SU-DHL-6 (cell line): ENCODE measurements around the gene GSTO2.

Source experiments
- H2AFZ ChIP-seq: fragments of 200-600 bp; sonication (generic); 2 replicates; pipeline ENCODE4 v1.6.1; 2014; ENCODE audit warnings: low read depth, mild to moderate bottlenecking, moderate library complexity, mixed read lengths, antibody characterized with exemption, low read length; ENCODE audit not compliant: severe bottlenecking
- H3F3A ChIP-seq: fragments of 200-600 bp; shearing (Covaris generic); 2 replicates; pipeline ENCODE4 v1.6.0; 2016; ENCODE audit warnings: antibody characterized with exemption, mild to moderate bottlenecking; ENCODE audit not compliant: insufficient read depth
- H3K27ac ChIP-seq: fragments of 200-600 bp; sonication (generic); 2 replicates; pipeline ENCODE4 v1.5.1; 2016; ENCODE audit warnings: low read depth, mild to moderate bottlenecking, low read length, moderate library complexity, mixed read lengths
- H3K27me3 ChIP-seq: fragments of 200-600 bp; sonication (generic), shearing (Covaris generic); 2 replicates; pipeline ENCODE4 v1.6.0; 2014; ENCODE audit warnings: mild to moderate bottlenecking, low read length
- H3K36me3 ChIP-seq: fragments of 200-600 bp; sonication (generic); 2 replicates; pipeline ENCODE4 v1.6.1; 2014; ENCODE audit warnings: mild to moderate bottlenecking, low read length, mixed read lengths
- H3K4me2 ChIP-seq: fragments of 300-600, 200-600 bp; shearing (Covaris generic), sonication (generic); 2 replicates; pipeline ENCODE4 v1.6.0; 2014; ENCODE audit warnings: low read length, low read depth, mild to moderate bottlenecking; ENCODE audit not compliant: poor library complexity, severe bottlenecking
- H3K4me3 ChIP-seq: fragments of 200-600 bp; sonication (generic); 2 replicates; pipeline ENCODE4 v1.5.1; 2014; ENCODE audit warnings: antibody characterized with exemption, low read length, mild to moderate bottlenecking, mixed read lengths; ENCODE audit not compliant: insufficient read depth, poor library complexity, severe bottlenecking
- H3K79me2 ChIP-seq: fragments of 200-600 bp; sonication (generic); 2 replicates; pipeline ENCODE4 v1.6.1; 2014; ENCODE audit warnings: mild to moderate bottlenecking, low read length, moderate library complexity; ENCODE audit not compliant: insufficient read depth
- H3K9ac ChIP-seq: fragments of 200-600 bp; sonication (generic); 2 replicates; pipeline ENCODE4 v1.7.0; 2014; ENCODE audit warnings: mild to moderate bottlenecking, low read length
- H3K9me2 ChIP-seq: fragments of 200-600 bp; sonication (generic); replicated peaks from 2 replicates; pipeline ENCODE4 v1.6.1; 2014; ENCODE audit warnings: low read length; ENCODE audit not compliant: insufficient read depth
- H3K9me3 ChIP-seq: fragments of 200-600 bp; sonication (generic); 2 replicates; pipeline ENCODE4 v1.6.1; 2014; ENCODE audit warnings: low read length, mixed read lengths; ENCODE audit not compliant: insufficient read depth
- H4K20me1 ChIP-seq: fragments of 200-600 bp; sonication (generic); 2 replicates; pipeline ENCODE4 v1.6.1; 2014; ENCODE audit warnings: low read depth, mild to moderate bottlenecking, antibody characterized with exemption, low read length, moderate library complexity, mixed read lengths
- EZH2phosphoT487 ChIP-seq: fragments of 200-600 bp; sonication (generic), shearing (Covaris generic); conservative IDR thresholded peaks from 2 replicates; pipeline ENCODE4 v1.6.1; 2018; ENCODE audit warnings: mild to moderate bottlenecking, antibody characterized with exemption, low read length, moderate library complexity, mixed read lengths
- TF ChIP-seq, protein P1 (sequence below): fragments of 200-600 bp; sonication (generic); IDR thresholded peaks from one replicate; pipeline ENCODE4 v1.5.1; 2017; ENCODE audit warnings: antibody characterized with exemption, mild to moderate bottlenecking, low read length, moderate library complexity; ENCODE audit not compliant: insufficient read depth, poor library complexity, severe bottlenecking

GSTO2 gene

DNA sequence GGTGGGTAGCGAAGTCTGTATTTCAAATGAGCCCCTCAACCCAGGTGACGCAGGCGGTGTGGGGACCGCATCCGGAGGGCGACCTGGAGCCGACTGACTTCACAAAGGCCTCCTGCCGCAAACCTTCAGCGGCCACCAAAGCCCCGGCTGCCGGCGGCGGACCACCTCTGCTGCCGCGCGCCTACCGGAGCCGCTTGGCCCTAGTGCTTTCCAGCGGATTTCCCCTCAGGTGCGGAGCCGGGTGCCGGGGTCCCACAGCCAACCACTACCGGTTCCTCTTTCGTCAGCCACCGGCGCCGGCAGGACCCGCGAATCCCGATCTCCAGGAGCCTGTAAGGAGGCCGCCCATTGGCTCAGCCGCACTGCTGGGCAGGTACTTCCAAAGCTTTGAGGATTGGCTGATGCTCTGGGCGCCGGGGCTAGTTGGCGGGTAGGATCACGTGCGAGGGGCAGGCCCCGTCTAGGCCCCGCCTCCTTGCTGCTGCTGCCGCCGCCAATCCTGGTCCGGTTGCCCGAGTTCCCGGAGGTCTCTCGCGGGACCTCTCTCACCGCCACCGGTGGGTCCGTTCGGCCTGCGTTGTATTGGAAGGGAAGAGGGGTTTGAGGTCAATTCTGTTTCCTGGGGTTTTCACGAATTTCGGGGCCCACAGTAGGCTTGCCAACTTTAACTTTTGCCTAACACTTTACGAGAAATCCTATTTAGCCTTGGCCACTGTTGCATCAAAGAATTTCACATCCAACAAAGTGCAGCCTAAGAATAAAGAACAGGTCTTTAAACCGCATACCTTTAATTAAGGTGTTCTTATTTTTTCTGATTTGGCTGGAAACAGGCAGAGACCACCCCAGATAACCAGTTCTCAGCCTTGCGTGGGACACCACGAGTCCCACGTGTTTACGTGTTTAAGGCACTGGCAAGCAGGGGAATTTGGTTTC is at the start of gene GSTO2:
Gene GSTO2 (plus strand): TSS at position 472 of the 933 bp plus-strand sequence. CDS start 5,732 bp downstream, outside the sequence.
- H2AFZ ChIP-seq = peak within 1 kb of the TSS; percentile 97
- no peaks in the 10 kb centered on the region for H3K27me3 ChIP-seq
- H3K36me3 ChIP-seq = no peaks in the 10 kb centered on the region
- no peaks in the 10 kb centered on the region for H3F3A ChIP-seq
- peaks cover 45% of the 10 kb centered on the region for H3K79me2 ChIP-seq
- TF ChIP-seq EZH2phosphoT487 = no peak
- TF ChIP-seq, protein P1, sequence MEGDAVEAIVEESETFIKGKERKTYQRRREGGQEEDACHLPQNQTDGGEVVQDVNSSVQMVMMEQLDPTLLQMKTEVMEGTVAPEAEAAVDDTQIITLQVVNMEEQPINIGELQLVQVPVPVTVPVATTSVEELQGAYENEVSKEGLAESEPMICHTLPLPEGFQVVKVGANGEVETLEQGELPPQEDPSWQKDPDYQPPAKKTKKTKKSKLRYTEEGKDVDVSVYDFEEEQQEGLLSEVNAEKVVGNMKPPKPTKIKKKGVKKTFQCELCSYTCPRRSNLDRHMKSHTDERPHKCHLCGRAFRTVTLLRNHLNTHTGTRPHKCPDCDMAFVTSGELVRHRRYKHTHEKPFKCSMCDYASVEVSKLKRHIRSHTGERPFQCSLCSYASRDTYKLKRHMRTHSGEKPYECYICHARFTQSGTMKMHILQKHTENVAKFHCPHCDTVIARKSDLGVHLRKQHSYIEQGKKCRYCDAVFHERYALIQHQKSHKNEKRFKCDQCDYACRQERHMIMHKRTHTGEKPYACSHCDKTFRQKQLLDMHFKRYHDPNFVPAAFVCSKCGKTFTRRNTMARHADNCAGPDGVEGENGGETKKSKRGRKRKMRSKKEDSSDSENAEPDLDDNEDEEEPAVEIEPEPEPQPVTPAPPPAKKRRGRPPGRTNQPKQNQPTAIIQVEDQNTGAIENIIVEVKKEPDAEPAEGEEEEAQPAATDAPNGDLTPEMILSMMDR = no peak
- peak within 1 kb of the TSS; percentile 99 for H3K4me3 ChIP-seq
- no peaks in the 10 kb centered on the region for H3K9me2 ChIP-seq
- peak within 1 kb of the TSS; percentile 60 for H3K27ac ChIP-seq
- peak within 1 kb of the TSS; percentile 83 for H3K4me2 ChIP-seq
- H3K9me3 ChIP-seq = no peaks in the 10 kb centered on the region
- no peaks in the 10 kb centered on the region for H4K20me1 ChIP-seq
- H3K9ac ChIP-seq = peak within 1 kb of the TSS; percentile 87

DNA sequence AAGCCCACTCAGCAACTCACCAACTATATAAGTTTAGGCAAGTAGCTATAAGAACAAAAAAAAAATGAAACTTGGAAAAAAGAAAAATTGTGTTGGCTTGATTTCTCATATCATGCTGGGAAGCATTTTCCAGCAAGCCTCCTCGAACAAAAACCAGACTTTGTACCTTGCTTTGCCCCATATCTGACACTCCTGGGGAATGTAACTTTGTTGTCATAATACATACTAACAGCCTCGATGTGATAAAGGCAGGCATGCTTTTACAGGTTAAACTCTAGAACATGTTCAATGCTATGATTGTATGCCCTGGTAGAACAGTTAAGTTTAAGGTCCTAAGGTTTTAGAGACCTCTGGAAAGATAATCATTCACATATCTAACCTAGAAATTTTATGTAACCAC is 48.5 kb upstream of the GSTO2 start:
- Histone ChIP-seq H3K79me2 (no peaks in the 10 kb centered on the region), H3K9me2 (no peaks in the 10 kb centered on the region), H3K9ac (no peak overlapping the region), H4K20me1 (no peaks in the 10 kb centered on the region), H3F3A (no peaks in the 10 kb centered on the region), H3K4me3 (no peak overlapping the region), H3K36me3 (no peaks in the 10 kb centered on the region), H3K27me3 (no peaks in the 10 kb centered on the region), H2AFZ (no peak overlapping the region), H3K27ac (no peak overlapping the region), H3K4me2 (no peak overlapping the region), H3K9me3 (no peaks in the 10 kb centered on the region)
- no peak for TF ChIP-seq EZH2phosphoT487
- TF ChIP-seq, protein P1 = no peak

DNA sequence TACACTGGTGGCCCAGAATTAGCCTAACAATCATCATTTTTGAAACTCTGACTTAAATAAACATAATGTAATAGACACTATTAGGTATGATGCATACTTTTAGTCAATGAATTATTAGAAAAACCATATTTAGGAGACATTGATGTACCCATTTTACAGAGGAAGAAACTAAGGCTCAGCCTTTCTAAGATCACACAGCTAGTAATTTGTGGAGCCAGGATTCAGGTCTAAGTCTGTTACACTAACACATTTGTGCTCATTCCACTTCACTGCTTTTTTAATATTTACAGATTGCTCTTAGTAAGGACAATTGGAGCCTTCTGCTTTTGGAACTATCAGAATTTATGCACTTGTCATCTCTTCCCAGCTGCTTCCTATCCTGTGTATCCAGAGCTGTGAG is 45.7 kb upstream of the GSTO2 start:
- Histone ChIP-seq H3K79me2 (no peaks in the 10 kb centered on the region), H3K27me3 (no peaks in the 10 kb centered on the region), H3F3A (no peaks in the 10 kb centered on the region), H3K9me2 (no peaks in the 10 kb centered on the region), H3K27ac (no peak overlapping the region), H3K9me3 (no peaks in the 10 kb centered on the region), H3K36me3 (no peaks in the 10 kb centered on the region), H3K9ac (no peak overlapping the region), H3K4me2 (no peak overlapping the region), H3K4me3 (no peak overlapping the region), H2AFZ (no peak overlapping the region), H4K20me1 (no peaks in the 10 kb centered on the region)
- no peak for TF ChIP-seq EZH2phosphoT487
- TF ChIP-seq, protein P1 = no peak
